Vagina (tissue), 2 donors: ENCODE measurements around the gene CYSRT1. TPM values are rescaled to one million over a fixed set of nuclear protein-coding genes. Genes with fewer than 3 reads are reported as not detected.

Experiments used
- DNase-seq, 2 donors: peaks; one replicate each; pipeline ENCODE4 v3.0.0-alpha.2; 2017; ENCODE audit errors: extremely low spot score in 2 of 2
- H3K27ac ChIP-seq: fragments of 200-600 bp; sonication (generic); one replicate; pipeline ENCODE4 v1.5.1; 2019
- H3K27me3 ChIP-seq: fragments of 200-600 bp; sonication (generic); one replicate; pipeline ENCODE4 v1.5.1; 2019
- H3K36me3 ChIP-seq, 2 donors: fragments of 200-600 bp; sonication (generic); one replicate each; pipeline ENCODE4 v1.5.1; 2017 to 2019
- H3K4me1 ChIP-seq: fragments of 200-600 bp; sonication (generic); one replicate; pipeline ENCODE4 v1.5.1; 2019
- H3K4me3 ChIP-seq, 2 donors: fragments of 200-600 bp; sonication (generic); 1 replicate in 1 of 2; 2 replicates in 1 of 2; pipeline ENCODE4 v1.5.1; 2016 to 2019
- H3K9me3 ChIP-seq: fragments of 200-600 bp; sonication (generic); one replicate; pipeline ENCODE4 v1.5.1; 2019
- CTCF ChIP-seq, 3 experiments: fragments of 450-650 bp in 2 of 3; fragments of 200-600 bp in 1 of 3; sonication (generic) in 1 of 3; IDR thresholded peaks; one replicate each; pipeline ENCODE4 v1.5.1; 2017 to 2019; ENCODE audit warnings: antibody characterized with exemption in 3 of 3, mild to moderate bottlenecking in 2 of 3, moderate library complexity in 2 of 3
- POLR2A ChIP-seq, 2 donors: fragments of 450-650 bp; IDR thresholded peaks; one replicate each; pipeline ENCODE4 v1.6.1; 2017; ENCODE audit warnings: antibody characterized with exemption in 2 of 2, mild to moderate bottlenecking in 2 of 2, moderate library complexity in 2 of 2
- POLR2AphosphoS5 ChIP-seq, 2 donors: sonication (generic); formaldehyde crosslinking; IDR thresholded peaks; one replicate each; pipeline ENCODE4 v1.9.0; 2017; ENCODE audit warnings: antibody characterized with exemption in 2 of 2, mild to moderate bottlenecking in 2 of 2, low read depth in 1 of 2; ENCODE audit not compliant: insufficient read depth in 1 of 2
- intact Hi-C: fragments of 100-400 bp; cut with DNase I; formaldehyde crosslinking; loops from one replicate; pipeline ENCODE4 v1.15.1; 2023
- total RNA-seq: library from RNA; depleted of rRNA; stranded (reverse); fragments of >200 nt; gene quantifications from one replicate; pipeline ENCODE4 v1.2.3, GENCODE V29; 2016

Gene CYSRT1
- total RNA-seq, 1 donor from 2014 or later: 24.3 TPM

- DNase-seq: no peak
- no peaks in the 10 kb centered on the region for H3K36me3 ChIP-seq
- H3K9me3 ChIP-seq: no peaks in the 10 kb centered on the region
- intact Hi-C loops: no loop called here
- H3K4me1 ChIP-seq: peaks cover 15% of the 10 kb centered on the region
- no peaks in the 10 kb centered on the region for H3K27me3 ChIP-seq
- H3K4me3 ChIP-seq: no peak overlapping the region
- no peak for TF ChIP-seq CTCF (IDR thresholded peaks at IDR 0.05)
- TF ChIP-seq POLR2AphosphoS5 (IDR thresholded peaks at IDR 0.05; ENCODE audit: insufficient read depth in 1 of 2, low read depth in 1 of 2): no peak
- no peak for TF ChIP-seq POLR2A (IDR thresholded peaks at IDR 0.05)
- no peak overlapping the region for H3K27ac ChIP-seq
Measured at GRCh38 chr9:137215196-137215986, 9.6 kb upstream of the CYSRT1 start.

- Histone ChIP-seq H3K36me3 (no peaks in the 10 kb centered on the region), H3K9me3 (no peaks in the 10 kb centered on the region), H3K27me3 (no peaks in the 10 kb centered on the region), H3K4me3 (no peak overlapping the region), H3K4me1 (peaks cover 20% of the 10 kb centered on the region), H3K27ac (no peak overlapping the region)
- intact Hi-C loops: no loop called here
- no peak for DNase-seq
- TF ChIP-seq POLR2A (IDR thresholded peaks at IDR 0.05) (no peak), CTCF (IDR thresholded peaks at IDR 0.05) (no peak), POLR2AphosphoS5 (IDR thresholded peaks at IDR 0.05; ENCODE audit: insufficient read depth in 1 of 2, low read depth in 1 of 2) (no peak)
Measured at GRCh38 chr9:137216188-137216965, 8.6 kb upstream of the CYSRT1 start.

- Histone ChIP-seq H3K36me3 (no peaks in the 10 kb centered on the region), H3K4me1 (peaks cover 28% of the 10 kb centered on the region), H3K27ac (peak overlapping the region; percentile 48), H3K4me3 (peak overlapping the region in 1 of 2 donors; percentile 35), H3K27me3 (no peaks in the 10 kb centered on the region), H3K9me3 (no peaks in the 10 kb centered on the region)
- TF ChIP-seq POLR2A (IDR thresholded peaks at IDR 0.05): no peak
- no peak for TF ChIP-seq CTCF (IDR thresholded peaks at IDR 0.05)
- peak; percentile 54 to 56 for TF ChIP-seq POLR2AphosphoS5 (IDR thresholded peaks at IDR 0.05; ENCODE audit: insufficient read depth in 1 of 2, low read depth in 1 of 2)
- intact Hi-C loops: no loop called here
- no peak for DNase-seq
Measured at GRCh38 chr9:137217276-137218211, 7.4 kb upstream of the CYSRT1 start.

- Histone ChIP-seq H3K27me3 (no peaks in the 10 kb centered on the region), H3K4me1 (peaks cover 34% of the 10 kb centered on the region), H3K36me3 (no peaks in the 10 kb centered on the region), H3K4me3 (peak overlapping the region in 1 of 2 donors; percentile 35), H3K9me3 (no peaks in the 10 kb centered on the region), H3K27ac (no peak overlapping the region)
- TF ChIP-seq POLR2AphosphoS5 (IDR thresholded peaks at IDR 0.05; ENCODE audit: insufficient read depth in 1 of 2, low read depth in 1 of 2) (no peak), CTCF (IDR thresholded peaks at IDR 0.05) (no peak), POLR2A (IDR thresholded peaks at IDR 0.05) (no peak)
- intact Hi-C loops: no loop called here
- no peak for DNase-seq
Measured at GRCh38 chr9:137218212-137218753, 6.7 kb upstream of the CYSRT1 start.
